ENCODE measurements around the gene TIMM21.

TIMM21 gene, protein sequence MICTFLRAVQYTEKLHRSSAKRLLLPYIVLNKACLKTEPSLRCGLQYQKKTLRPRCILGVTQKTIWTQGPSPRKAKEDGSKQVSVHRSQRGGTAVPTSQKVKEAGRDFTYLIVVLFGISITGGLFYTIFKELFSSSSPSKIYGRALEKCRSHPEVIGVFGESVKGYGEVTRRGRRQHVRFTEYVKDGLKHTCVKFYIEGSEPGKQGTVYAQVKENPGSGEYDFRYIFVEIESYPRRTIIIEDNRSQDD

DNA sequence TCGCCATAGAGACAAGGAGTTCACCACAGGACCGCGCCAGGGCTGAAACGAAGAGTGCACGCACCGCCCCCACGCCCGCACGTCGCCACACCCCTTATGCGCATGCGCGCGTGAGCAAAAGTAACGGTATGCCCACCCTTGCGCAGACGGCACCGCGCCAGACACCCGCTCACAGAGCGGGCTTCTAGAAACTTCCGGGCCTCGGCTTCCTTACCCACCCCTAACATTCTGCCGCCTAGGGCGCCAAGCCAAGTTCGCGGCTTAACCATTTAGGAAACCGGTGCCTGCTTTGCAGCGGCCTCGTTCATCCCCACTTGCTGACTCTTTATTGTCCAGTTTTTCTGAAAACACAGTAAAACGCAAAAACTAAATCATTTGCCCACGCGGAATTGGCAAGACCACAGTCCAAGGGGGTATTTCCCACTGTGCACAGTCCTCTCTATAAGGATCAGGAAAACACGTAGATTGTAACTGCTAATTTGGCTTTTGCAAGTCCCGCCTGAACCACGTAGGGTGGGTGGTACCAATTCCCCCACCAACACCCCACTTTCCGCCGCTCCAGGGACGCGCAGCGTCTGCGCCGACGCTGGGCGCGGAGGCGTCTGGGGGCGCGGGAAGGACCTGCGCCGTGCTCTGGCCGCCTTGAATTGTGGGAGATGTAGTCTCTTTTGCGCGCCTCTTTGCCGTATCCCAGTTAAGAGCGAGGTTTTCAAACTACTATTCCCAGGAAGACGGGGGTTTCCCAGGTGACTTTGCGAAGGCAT lies at the start of gene TIMM21, which contains the start of gene FBXO15:
TSS of gene TIMM21 (plus strand) at position 745 of the 764 bp plus-strand sequence. CDS start 286 bp downstream, outside the sequence.
TSS of gene FBXO15 (minus strand) at position 56 of the 764 bp plus-strand sequence. CDS start at position 7, 49 bp downstream.
- DNase-seq = peak; percentile 96

GRCh38 chr18:74108460-74108859 lies 39.9 kb upstream of the TIMM21 start:
- DNase-seq = no peak

DNA sequence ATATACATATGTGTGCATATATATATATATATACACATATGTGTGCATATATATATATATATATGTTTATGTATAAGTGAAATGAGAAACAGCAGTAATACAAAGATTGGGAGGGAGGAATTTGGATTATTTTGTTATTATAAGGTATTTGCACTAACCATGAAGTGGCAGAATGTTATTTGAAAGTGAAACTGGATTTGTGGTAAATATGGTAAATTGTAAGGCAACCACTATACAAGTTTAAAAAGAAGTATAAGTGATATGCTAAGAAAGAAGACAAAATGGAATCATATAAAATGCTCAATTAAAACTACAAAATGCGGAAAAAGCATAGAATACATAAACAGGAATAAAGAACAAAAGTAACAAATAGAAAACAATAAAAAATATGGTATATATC lies 38.2 kb upstream of the TIMM21 start:
- no peak for DNase-seq

GRCh38 chr18:74110976-74111375 lies 37.3 kb upstream of the TIMM21 start:
- no peak for DNase-seq

- no peak for DNase-seq
Observed at GRCh38 chr18:74113711-74114110, 34.6 kb upstream of the TIMM21 start.

DNA sequence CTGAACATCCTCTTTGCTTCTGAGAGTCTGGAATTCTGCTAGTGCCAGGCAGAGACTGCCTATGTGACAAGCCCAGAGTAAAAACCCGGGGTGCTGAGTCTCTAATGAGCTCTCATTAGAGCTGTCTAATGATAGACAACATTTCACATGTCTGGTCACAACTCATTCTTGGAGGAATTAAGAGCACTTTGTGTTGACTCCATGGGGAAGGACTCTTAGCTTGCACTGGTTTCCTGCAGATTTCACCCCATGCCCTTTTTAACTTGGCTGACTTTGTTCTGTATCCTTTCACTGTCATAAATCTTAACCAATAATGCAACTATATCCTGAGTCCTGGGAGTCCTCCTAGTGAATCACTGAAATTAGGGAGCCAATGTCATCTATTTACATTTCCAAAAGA lies 34.2 kb upstream of the TIMM21 start:
- DNase-seq = no peak

DNA sequence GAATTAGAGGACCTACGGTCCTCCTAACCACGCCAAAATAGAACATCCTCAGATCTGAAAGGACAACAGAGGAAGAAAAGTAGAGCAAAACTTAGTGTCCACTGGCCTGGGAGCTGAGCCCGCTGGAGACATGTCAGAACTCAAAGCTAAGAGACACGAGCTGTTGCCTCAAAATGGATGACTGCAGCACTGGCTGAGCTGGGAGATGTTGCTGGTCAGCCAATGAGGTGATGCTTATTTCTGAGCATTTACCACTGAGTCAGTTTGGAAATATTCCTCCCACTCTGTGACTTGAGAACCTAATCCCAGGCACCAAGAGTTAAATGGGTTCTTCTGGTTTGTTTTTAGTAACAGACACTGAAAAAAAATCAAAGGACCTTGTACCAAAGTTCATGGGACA lies 33.3 kb upstream of the TIMM21 start:
- no peak for DNase-seq

GRCh38 chr18:74116633-74117554 lies 31.4 kb upstream of the TIMM21 start:
- peak; percentile 9 to 12 for DNase-seq

DNA sequence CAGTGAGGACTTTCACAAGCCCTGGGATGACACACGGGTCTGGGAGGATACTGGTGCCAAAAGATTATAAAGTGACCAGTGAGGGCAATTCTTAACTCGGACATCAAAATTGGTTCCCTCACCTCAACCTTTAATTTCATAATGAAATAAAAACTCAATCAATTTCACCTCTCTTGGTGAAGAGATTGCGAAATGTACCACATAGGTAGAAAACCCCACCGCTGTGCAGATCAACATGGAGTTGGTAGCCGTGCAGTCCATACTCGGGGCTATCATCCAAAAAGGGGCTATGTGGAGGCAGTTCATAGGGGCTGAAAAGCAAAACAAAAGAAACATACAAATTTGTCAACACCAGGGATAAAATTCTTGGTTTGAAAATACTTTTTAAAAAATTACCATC lies 25.1 kb upstream of the TIMM21 start:
- DNase-seq = no peak

- no peak for DNase-seq
Observed at GRCh38 chr18:74124642-74125041, 23.7 kb upstream of the TIMM21 start.

DNA sequence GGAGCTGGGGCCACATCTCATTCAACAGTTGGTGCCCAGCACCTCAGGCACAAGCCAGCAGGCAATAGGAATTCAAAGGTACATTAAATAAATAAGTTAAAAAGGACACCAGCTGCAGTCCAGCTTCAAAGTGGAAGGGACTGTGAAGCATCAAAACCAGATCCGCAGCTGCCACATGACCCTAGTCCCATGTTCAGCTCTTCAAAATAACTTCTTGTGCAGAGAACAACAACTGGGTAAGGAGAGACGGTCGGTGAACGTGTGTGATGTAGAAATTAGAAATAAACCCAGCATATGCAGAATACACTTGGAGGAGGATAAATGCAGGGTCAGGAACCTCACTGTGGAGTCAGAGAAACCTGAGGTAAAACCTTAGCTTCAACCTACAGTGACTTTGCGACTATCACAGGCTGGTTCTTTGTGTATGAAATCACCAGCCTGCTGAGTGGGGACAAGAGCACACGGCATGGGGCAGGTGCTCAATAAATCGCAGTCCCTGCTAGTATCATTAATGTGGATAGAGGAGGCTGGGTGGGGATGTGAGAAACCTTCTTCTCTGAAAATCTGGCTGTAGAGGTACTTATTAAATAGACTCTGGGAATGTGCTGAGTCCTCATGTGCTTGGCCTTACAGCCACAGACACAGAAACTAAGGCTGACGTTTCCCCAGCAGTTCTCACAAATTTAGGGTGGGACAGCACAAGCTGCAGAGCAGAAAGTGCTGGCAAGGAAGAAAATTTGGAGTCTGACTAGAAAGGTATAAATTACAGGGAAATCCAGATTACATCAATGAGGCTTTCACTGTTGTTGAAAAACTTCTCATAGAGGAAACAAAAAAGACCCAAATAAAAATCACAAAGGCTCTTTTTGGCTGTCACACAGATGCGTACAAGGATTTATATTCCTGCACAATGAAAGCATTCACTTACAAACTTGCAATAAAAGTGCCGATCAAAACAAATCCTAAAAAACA lies 21.4 kb upstream of the TIMM21 start:
- DNase-seq = no peak

GRCh38 chr18:74128159-74128558 lies 20.2 kb upstream of the TIMM21 start:
- no peak for DNase-seq

- DNase-seq = no peak
Observed at GRCh38 chr18:74131124-74131523, 17.2 kb upstream of the TIMM21 start.

DNA sequence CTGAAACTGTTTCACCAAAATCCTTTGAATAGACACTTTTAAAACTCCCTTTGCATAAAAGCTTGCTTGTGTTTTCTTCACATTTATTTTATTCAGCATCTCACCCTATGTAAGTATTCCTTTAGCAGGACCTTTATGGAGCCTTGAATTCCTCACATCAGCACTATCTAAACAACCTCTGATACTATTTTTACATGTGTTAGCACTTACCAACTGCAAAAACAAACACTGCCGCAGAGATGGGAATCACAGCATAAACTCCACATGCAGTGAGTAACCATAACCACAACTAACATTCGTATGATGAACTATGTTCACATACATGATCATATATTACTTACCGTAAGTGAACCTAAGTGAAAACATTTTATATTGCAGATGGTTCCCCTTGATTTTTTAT lies 16.1 kb upstream of the TIMM21 start:
- DNase-seq = no peak

- DNase-seq = no peak
Observed at GRCh38 chr18:74137920-74138538, 10.3 kb upstream of the TIMM21 start.

DNA sequence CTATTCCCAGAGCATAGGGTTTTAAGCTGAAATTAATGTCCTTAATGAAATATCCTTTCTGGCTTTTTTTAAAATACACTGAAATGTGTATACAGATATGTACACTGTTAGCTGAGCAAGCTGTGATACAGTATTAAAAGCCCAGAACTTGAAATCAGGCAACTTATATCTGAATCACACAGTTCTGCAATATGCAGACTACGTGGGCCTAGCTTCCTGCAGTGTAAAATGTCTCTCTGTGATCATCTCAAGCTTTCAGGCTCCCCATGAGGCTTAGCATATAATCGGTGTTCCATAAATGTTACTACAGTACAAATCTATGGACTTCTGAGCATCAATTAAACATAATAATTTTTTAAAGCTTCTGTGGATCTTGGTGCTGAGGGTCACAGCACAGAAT lies 8.9 kb upstream of the TIMM21 start:
- DNase-seq = no peak

DNA sequence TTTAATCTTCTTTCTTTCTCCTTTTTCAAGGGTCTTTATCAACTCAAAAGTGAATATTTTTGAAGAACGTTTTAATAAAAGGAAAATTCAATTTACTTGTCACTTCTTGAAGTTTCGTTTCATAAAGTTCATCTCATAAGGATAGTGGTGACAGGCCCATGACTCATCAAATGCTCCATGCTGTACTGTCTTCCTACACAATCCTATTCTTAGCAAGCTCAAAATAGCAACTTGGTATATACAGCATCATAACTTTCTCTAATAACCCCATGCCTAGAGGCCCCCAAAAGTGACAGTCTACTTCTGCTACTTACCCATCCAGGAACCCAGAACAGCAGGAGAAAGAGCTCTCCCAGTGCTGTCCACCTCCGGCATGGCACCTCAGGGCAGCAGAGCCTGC lies 8.4 kb upstream of the TIMM21 start:
- DNase-seq = no peak

DNA sequence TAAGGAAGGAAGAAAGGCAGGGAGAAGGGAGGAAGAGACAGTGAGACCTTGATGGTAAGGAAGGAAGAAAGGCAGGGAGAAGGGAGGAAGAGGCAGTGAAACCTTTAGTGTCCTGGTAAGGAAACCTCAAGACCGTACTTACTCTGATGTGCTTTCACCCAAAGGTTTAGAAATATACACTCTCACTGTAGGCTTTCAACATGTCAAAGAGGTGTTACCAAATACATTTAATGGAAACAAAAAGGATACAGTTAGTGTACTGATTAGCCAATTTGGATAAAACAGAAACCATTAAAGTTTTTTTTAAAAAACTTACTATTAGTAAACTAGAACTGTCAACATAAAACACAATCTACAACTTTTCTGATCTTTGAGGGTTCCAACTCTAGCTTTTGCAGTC lies 7.7 kb upstream of the TIMM21 start:
- DNase-seq = no peak

- DNase-seq = no peak
Observed at GRCh38 chr18:74141667-74142066, 6.7 kb upstream of the TIMM21 start.

DNA sequence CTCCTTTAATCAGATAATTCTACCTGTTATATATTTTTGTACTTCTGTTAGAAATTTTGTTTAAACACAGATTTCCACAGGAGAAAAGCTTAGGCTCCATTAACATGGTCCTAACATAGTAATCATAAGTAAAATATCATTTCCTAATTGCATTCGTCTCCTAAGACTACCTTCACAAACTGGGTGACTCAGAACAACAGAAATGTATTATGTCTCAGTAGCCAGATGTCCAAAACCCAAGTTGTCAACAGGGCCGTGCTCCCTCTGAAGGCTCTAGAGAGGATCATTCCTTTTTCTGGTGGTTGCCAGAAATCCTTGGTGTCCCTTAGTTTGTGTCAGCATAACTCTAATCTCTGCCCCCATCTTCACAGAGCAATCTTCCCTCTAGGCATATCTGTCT lies 6.1 kb upstream of the TIMM21 start:
- no peak for DNase-seq

DNA sequence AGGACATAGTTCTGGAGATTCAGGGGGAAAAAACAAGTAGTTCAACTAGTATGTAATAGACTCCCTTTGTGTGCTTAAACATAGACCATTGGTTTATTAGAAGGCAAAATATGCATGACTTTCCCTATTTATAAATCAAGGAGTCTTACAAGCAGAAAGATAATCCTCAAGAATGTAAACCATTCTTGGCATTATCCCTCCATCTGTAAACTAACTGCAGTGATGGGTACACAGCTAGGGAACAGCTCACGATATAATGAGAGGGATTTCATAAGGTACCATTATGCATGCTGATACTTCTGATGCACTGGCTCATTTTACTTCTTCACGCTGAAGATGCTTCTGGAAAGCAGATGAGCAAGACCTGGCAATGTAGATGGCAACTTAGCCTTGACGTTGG lies 1.6 kb upstream of the TIMM21 start:
- DNase-seq = peak in 1 of 2 donors; percentile 6

- no peak for DNase-seq
Observed at GRCh38 chr18:74147491-74147778, 888 bp upstream of the TIMM21 start.
